NB4 (cell line): ENCODE data around the gene LYRM1.

Experiments used
- DNase-seq: peaks from one replicate; pipeline ENCODE4 v3.0.0; 2010; ENCODE audit warnings: low read depth
- H3K4me3 ChIP-seq: one replicate; pipeline ENCODE4 v1.5.1; 2011; ENCODE audit warnings: mild to moderate bottlenecking, low read depth, low read length, moderate library complexity
- CTCF ChIP-seq: IDR thresholded peaks from one replicate; pipeline ENCODE4 v1.5.1; 2012; ENCODE audit warnings: low read depth, low read length
- MAX ChIP-seq: IDR thresholded peaks from 2 replicates; pipeline ENCODE4 v1.6.1; 2011; ENCODE audit warnings: low read depth, low read length
- MYC ChIP-seq: IDR thresholded peaks from 2 replicates; pipeline ENCODE4 v1.6.1; 2011; ENCODE audit warnings: low read depth, low read length
- POLR2A ChIP-seq: IDR thresholded peaks from 2 replicates; pipeline ENCODE4 v1.6.1; 2011; ENCODE audit warnings: mild to moderate bottlenecking; ENCODE audit not compliant: insufficient read length; ENCODE audit errors: extremely low read depth

Gene LYRM1

GRCh38 chr16:20868890-20869289, 31.7 kb upstream of the LYRM1 start:
- no peak overlapping the region for H3K4me3 ChIP-seq
- no peak for DNase-seq
- TF ChIP-seq MYC (no peak), CTCF (no peak), MAX (no peak), POLR2A (no peak)

- no peak for TF ChIP-seq MYC
- no peak for TF ChIP-seq POLR2A
- TF ChIP-seq CTCF: no peak
- TF ChIP-seq MAX: no peak
- peak; percentile 36 for DNase-seq
- H3K4me3 ChIP-seq: no peak overlapping the region
Observed at GRCh38 chr16:20870122-20870820, 30.3 kb upstream of the LYRM1 start.

- DNase-seq: no peak
- H3K4me3 ChIP-seq: no peak overlapping the region
- TF ChIP-seq MYC: no peak
- TF ChIP-seq CTCF: no peak
- TF ChIP-seq POLR2A: no peak
- no peak for TF ChIP-seq MAX
Observed at GRCh38 chr16:20871258-20871657, 29.3 kb upstream of the LYRM1 start.

GRCh38 chr16:20871941-20872815, 28.4 kb upstream of the LYRM1 start:
- DNase-seq: no peak
- TF ChIP-seq MAX: no peak
- H3K4me3 ChIP-seq: no peak overlapping the region

GRCh38 chr16:20873331-20873730, 27.2 kb upstream of the LYRM1 start:
- DNase-seq: no peak
- TF ChIP-seq POLR2A: no peak
- no peak for TF ChIP-seq MYC
- no peak for TF ChIP-seq MAX
- TF ChIP-seq CTCF: no peak
- H3K4me3 ChIP-seq: no peak overlapping the region

- DNase-seq: no peak
- no peak overlapping the region for H3K4me3 ChIP-seq
- TF ChIP-seq CTCF (no peak), POLR2A (no peak), MAX (no peak), MYC (no peak)
Observed at GRCh38 chr16:20874088-20874581, 26.4 kb upstream of the LYRM1 start.
